Fibroblast of lung (primary cell): ENCODE data around the gene ATP10B. TPM values are rescaled to one million over a fixed set of nuclear protein-coding genes. Genes with fewer than 3 reads are reported as not detected.

Experiments
- DNase-seq, 2 donors: peaks; one replicate each; pipeline versions ENCODE4 v3.0.0 to v3.0.0-alpha.2; 2010; ENCODE audit warnings: low read depth in 2 of 2
- H2AFZ ChIP-seq: 2 replicates; pipeline ENCODE4 v1.5.1; 2012; ENCODE audit warnings: low read length, control low read depth, inconsistent platforms
- H3K27ac ChIP-seq: 2 replicates; pipeline ENCODE4 v1.5.1; 2011; ENCODE audit warnings: low read length, control low read depth; ENCODE audit not compliant: insufficient read depth
- H3K27me3 ChIP-seq: 2 replicates; pipeline ENCODE4 v1.5.1; 2011; ENCODE audit warnings: mild to moderate bottlenecking, low read length; ENCODE audit not compliant: control insufficient read depth, insufficient read depth
- H3K36me3 ChIP-seq: 2 replicates; pipeline ENCODE4 v1.5.1; 2011; ENCODE audit warnings: low read length; ENCODE audit not compliant: control insufficient read depth, insufficient read depth
- H3K4me1 ChIP-seq: 2 replicates; pipeline ENCODE4 v1.5.1; 2011; ENCODE audit warnings: low read length; ENCODE audit not compliant: control insufficient read depth, insufficient read depth; ENCODE audit errors: extremely low read depth
- H3K4me2 ChIP-seq: 2 replicates; pipeline ENCODE4 v1.5.1; 2011; ENCODE audit warnings: low read length, control low read depth; ENCODE audit not compliant: insufficient read depth; ENCODE audit errors: extremely low read depth
- H3K4me3 ChIP-seq, 4 experiments: fragments of 200-600 bp in 1 of 4; sonication (generic) in 1 of 4; replicated peaks in 1 of 4; 2 replicates each; pipeline ENCODE4 v1.5.1; 2011 to 2016; ENCODE audit warnings: low read length in 4 of 4, low read depth in 3 of 4, mild to moderate bottlenecking in 3 of 4, control low read depth in 2 of 4, inconsistent platforms in 1 of 4, mixed read lengths in 1 of 4; ENCODE audit not compliant: insufficient read depth in 1 of 4; ENCODE audit errors: control extremely low read depth in 1 of 4
- H3K79me2 ChIP-seq: 2 replicates; pipeline ENCODE4 v1.5.1; 2012; ENCODE audit warnings: mild to moderate bottlenecking, low read length, inconsistent platforms; ENCODE audit not compliant: control insufficient read depth, insufficient read depth
- H3K9ac ChIP-seq: 2 replicates; pipeline ENCODE4 v1.5.1; 2011; ENCODE audit warnings: mild to moderate bottlenecking, low read length, control low read depth; ENCODE audit not compliant: insufficient read depth
- H3K9me3 ChIP-seq: 2 replicates; pipeline ENCODE4 v1.5.1; 2012; ENCODE audit warnings: low read depth, low read length; ENCODE audit not compliant: control insufficient read depth, insufficient read depth
- H4K20me1 ChIP-seq: 2 replicates; pipeline ENCODE4 v1.5.1; 2011; ENCODE audit warnings: low read length; ENCODE audit not compliant: control insufficient read depth, insufficient read depth; ENCODE audit errors: extremely low read depth
- EZH2 ChIP-seq: IDR thresholded peaks from 2 replicates; pipeline ENCODE4 v1.5.1; 2012; ENCODE audit warnings: low read length, control low read depth, mild to moderate bottlenecking; ENCODE audit errors: missing control alignments
- polyA plus RNA-seq, 2 donors: library from polyadenylated mRNA; depleted of rRNA in 1 of 2; stranded (reverse) in 1 of 2; unstranded in 1 of 2; fragments of >200 nt; gene quantifications; 2 replicates each; pipeline ENCODE4 v1.2.1, GENCODE V29; 2011 to 2012; ENCODE audit warnings: missing spikeins in 1 of 2
- total RNA-seq: library from RNA; depleted of rRNA; stranded (reverse); fragments of >200 nt; gene quantifications from 2 replicates; pipeline ENCODE4 v1.2.1, GENCODE V29; 2014
- TF ChIP-seq, protein P1 (sequence below), 2 donors: IDR thresholded peaks in 1 of 2; conservative IDR thresholded peaks in 1 of 2; 1 replicate in 1 of 2; 2 replicates in 1 of 2; pipeline ENCODE4 v1.5.1; 2011 to 2012; ENCODE audit warnings: low read length in 2 of 2, control low read depth in 1 of 2, inconsistent platforms in 1 of 2, low read depth in 1 of 2, mild to moderate bottlenecking in 1 of 2

ATP10B gene
- total and polyA plus RNA-seq, 2 donors (not counting 1 experiment from before 2014, with no cell fraction given) = not detected

DNA sequence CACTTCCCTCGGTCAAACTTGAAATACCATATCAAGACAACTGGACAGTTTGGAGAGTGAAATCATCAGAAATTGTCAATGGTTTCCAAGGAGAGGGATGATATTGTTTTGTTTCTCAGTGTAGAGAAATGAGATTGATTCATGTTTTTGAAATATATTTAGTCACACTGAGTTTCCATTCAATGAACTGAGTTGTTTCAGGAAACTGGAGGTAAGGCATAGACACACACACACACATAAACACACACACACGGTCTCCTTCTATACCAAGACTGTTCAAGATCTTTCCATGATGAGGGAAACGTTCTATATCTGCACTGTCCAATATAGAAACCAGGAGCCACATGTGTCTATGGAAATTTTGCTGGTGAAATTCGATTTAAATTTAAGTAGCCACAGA, 247.5 kb downstream of the ATP10B start:
- no peaks in the 10 kb centered on the region for H3K79me2 ChIP-seq
- no peaks in the 10 kb centered on the region for H3K36me3 ChIP-seq
- H3K4me1 ChIP-seq = no peaks in the 10 kb centered on the region
- TF ChIP-seq EZH2 = no peak
- TF ChIP-seq, protein P1, sequence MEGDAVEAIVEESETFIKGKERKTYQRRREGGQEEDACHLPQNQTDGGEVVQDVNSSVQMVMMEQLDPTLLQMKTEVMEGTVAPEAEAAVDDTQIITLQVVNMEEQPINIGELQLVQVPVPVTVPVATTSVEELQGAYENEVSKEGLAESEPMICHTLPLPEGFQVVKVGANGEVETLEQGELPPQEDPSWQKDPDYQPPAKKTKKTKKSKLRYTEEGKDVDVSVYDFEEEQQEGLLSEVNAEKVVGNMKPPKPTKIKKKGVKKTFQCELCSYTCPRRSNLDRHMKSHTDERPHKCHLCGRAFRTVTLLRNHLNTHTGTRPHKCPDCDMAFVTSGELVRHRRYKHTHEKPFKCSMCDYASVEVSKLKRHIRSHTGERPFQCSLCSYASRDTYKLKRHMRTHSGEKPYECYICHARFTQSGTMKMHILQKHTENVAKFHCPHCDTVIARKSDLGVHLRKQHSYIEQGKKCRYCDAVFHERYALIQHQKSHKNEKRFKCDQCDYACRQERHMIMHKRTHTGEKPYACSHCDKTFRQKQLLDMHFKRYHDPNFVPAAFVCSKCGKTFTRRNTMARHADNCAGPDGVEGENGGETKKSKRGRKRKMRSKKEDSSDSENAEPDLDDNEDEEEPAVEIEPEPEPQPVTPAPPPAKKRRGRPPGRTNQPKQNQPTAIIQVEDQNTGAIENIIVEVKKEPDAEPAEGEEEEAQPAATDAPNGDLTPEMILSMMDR (conservative IDR thresholded peaks at IDR 0.05 in 1 of 2, IDR thresholded peaks at IDR 0.05 in 1 of 2; ENCODE audit: low read depth in 1 of 2, low read length in 2 of 2) = no peak
- H3K4me2 ChIP-seq = no peak overlapping the region
- H3K9me3 ChIP-seq = no peaks in the 10 kb centered on the region
- H3K9ac ChIP-seq = no peak overlapping the region
- H3K27me3 ChIP-seq = no peaks in the 10 kb centered on the region
- no peak overlapping the region for H2AFZ ChIP-seq
- no peaks in the 10 kb centered on the region for H4K20me1 ChIP-seq
- DNase-seq = no peak
- H3K27ac ChIP-seq = no peak overlapping the region
- H3K4me3 ChIP-seq = no peak overlapping the region

DNA sequence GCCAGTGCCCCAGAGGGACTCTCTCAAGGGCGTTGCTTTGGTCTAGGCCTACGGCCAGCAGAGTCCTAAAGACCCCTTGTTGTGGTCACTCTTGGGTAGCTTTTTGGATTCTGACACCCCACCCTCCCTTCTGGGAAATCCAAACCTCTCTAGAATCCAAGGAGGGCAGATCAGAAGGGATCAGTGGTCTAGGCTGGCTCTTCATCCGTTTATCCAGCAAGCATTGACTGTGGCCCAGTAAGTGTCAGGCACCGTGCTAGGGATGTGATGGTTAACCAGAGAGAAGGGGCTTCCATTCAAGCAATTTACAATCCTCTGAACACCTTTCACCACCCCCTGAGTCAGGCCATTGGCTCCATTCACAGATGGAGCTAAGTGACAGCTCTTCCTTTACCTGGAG, 249.3 kb downstream of the ATP10B start:
- H3K27ac ChIP-seq = no peak overlapping the region
- H2AFZ ChIP-seq = no peak overlapping the region
- H3K27me3 ChIP-seq = no peaks in the 10 kb centered on the region
- H4K20me1 ChIP-seq = no peaks in the 10 kb centered on the region
- no peak overlapping the region for H3K4me3 ChIP-seq
- H3K9ac ChIP-seq = no peak overlapping the region
- H3K79me2 ChIP-seq = no peaks in the 10 kb centered on the region
- no peak for DNase-seq
- TF ChIP-seq, protein P1 (conservative IDR thresholded peaks at IDR 0.05 in 1 of 2, IDR thresholded peaks at IDR 0.05 in 1 of 2; ENCODE audit: low read depth in 1 of 2, low read length in 2 of 2) = no peak
- TF ChIP-seq EZH2 = no peak
- H3K9me3 ChIP-seq = no peaks in the 10 kb centered on the region
- no peaks in the 10 kb centered on the region for H3K36me3 ChIP-seq
- H3K4me2 ChIP-seq = no peak overlapping the region
- H3K4me1 ChIP-seq = no peaks in the 10 kb centered on the region

DNA sequence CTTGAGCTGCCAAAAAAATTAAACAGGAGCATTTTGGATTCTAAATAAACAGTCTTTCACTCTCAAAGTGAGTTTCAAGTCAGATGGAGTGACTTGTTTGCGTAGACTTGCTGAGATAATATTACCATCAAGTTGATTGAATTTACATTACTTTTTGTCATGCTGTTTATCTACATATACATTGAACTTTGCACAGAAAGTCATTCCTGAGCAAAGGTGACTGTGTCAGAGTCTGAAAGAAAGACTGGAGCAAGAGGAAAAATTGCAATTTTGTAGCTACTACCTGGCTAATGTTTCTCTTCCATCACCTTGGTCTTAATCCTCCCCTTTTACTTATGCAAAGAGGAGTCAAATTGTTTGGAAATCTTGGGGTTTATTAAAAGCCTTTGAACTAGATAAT, 251.0 kb downstream of the ATP10B start:
- H3K27me3 ChIP-seq = no peaks in the 10 kb centered on the region
- TF ChIP-seq EZH2 = no peak
- TF ChIP-seq, protein P1 (conservative IDR thresholded peaks at IDR 0.05 in 1 of 2, IDR thresholded peaks at IDR 0.05 in 1 of 2; ENCODE audit: low read depth in 1 of 2, low read length in 2 of 2) = no peak

More for the DNA sequence above, 251.0 kb downstream of the ATP10B start:
- no peak for DNase-seq
- H3K27ac ChIP-seq = no peak overlapping the region
- H3K9ac ChIP-seq = no peak overlapping the region
- H3K9me3 ChIP-seq = no peaks in the 10 kb centered on the region
- H4K20me1 ChIP-seq = no peaks in the 10 kb centered on the region
- H2AFZ ChIP-seq = no peak overlapping the region
- no peaks in the 10 kb centered on the region for H3K4me1 ChIP-seq
- H3K79me2 ChIP-seq = no peaks in the 10 kb centered on the region
- H3K4me3 ChIP-seq = no peak overlapping the region
- no peaks in the 10 kb centered on the region for H3K36me3 ChIP-seq
- no peak overlapping the region for H3K4me2 ChIP-seq
